GM23338 (cell line): ENCODE data around the gene TXNRD1. TPM values are rescaled to one million over a fixed set of nuclear protein-coding genes. Genes with fewer than 3 reads are reported as not detected.

ENCODE experiments used
- ATAC-seq: fragments of 200-7000 bp; cut with Tn5 transposase; 3 replicates; pipeline ENCODE4 v1.9.1; 2020
- DNase-seq: peaks from one replicate; pipeline ENCODE4 v3.0.0-alpha.2; 2015; ENCODE audit warnings: low spot score
- H2AFZ ChIP-seq: fragments of 200-600 bp; sonication (generic); 2 replicates; pipeline ENCODE4 v1.8.0; 2016; ENCODE audit warnings: antibody characterized with exemption, mild to moderate bottlenecking, moderate library complexity
- H3F3A ChIP-seq: fragments of 200-600 bp; sonication (generic); replicated peaks from 2 replicates; pipeline ENCODE4 v1.8.0; 2017; ENCODE audit warnings: antibody characterized with exemption, mixed run types, low read depth
- H3K27ac ChIP-seq: fragments of 200-600 bp; sonication (generic); 2 replicates; pipeline ENCODE4 v1.6.1; 2016; ENCODE audit warnings: low read depth
- H3K27me3 ChIP-seq: fragments of 200-600 bp; sonication (generic); 2 replicates; pipeline ENCODE4 v1.8.0; 2016; ENCODE audit warnings: mild to moderate bottlenecking, mixed run types, moderate library complexity; ENCODE audit not compliant: insufficient read depth
- H3K36me3 ChIP-seq: fragments of 200-600 bp; sonication (generic); 2 replicates; pipeline ENCODE4 v1.8.0; 2016; ENCODE audit warnings: mild to moderate bottlenecking; ENCODE audit not compliant: insufficient read depth
- H3K4me1 ChIP-seq: fragments of 200-600 bp; sonication (generic); 2 replicates; pipeline ENCODE4 v1.8.0; 2016; ENCODE audit warnings: mild to moderate bottlenecking, moderate library complexity; ENCODE audit not compliant: insufficient read depth
- H3K4me2 ChIP-seq: fragments of 200-600 bp; sonication (generic); 2 replicates; pipeline ENCODE4 v1.7.1; 2017; ENCODE audit warnings: mixed run types
- H3K4me3 ChIP-seq: fragments of 200-600 bp; sonication (generic); 2 replicates; pipeline ENCODE4 v1.6.1; 2016; ENCODE audit warnings: mixed run types
- H3K79me2 ChIP-seq: fragments of 200-600 bp; sonication (generic); replicated peaks from 2 replicates; pipeline ENCODE4 v1.8.0; 2017; ENCODE audit warnings: mild to moderate bottlenecking; ENCODE audit not compliant: insufficient read depth
- H3K9me2 ChIP-seq: fragments of 200-600 bp; sonication (generic); 2 replicates; pipeline ENCODE4 v1.8.0; 2017; ENCODE audit not compliant: insufficient read depth
- H4K20me1 ChIP-seq: fragments of 200-600 bp; sonication (generic); replicated peaks from 2 replicates; pipeline ENCODE4 v1.8.0; 2017; ENCODE audit warnings: mild to moderate bottlenecking; ENCODE audit not compliant: insufficient read depth
- H3K27ac Mint-ChIP-seq: 2 replicates; pipeline ENCODE4 v1.8.0; 2020; ENCODE audit warnings: inconsistent platforms, mild to moderate bottlenecking, moderate library complexity, mixed read lengths
- H3K27me3 Mint-ChIP-seq: 3 replicates; pipeline ENCODE4 v1.8.0; 2022; ENCODE audit warnings: low read depth, mild to moderate bottlenecking, moderate library complexity, mixed read lengths, inconsistent platforms; ENCODE audit not compliant: insufficient read depth, poor library complexity
- H3K36me3 Mint-ChIP-seq: 3 replicates; pipeline ENCODE4 v1.8.0; 2021; ENCODE audit warnings: low read depth, mild to moderate bottlenecking, inconsistent platforms, moderate library complexity, mixed read lengths
- H3K4me1 Mint-ChIP-seq: 3 replicates; pipeline ENCODE4 v1.8.0; 2020; ENCODE audit warnings: mild to moderate bottlenecking, inconsistent platforms, mixed read lengths
- H3K4me3 Mint-ChIP-seq: 3 replicates; pipeline ENCODE4 v1.8.0; 2021; ENCODE audit warnings: moderate library complexity, mild to moderate bottlenecking, inconsistent platforms, mixed read lengths
- H3K9me3 Mint-ChIP-seq: 3 replicates; pipeline ENCODE4 v1.8.0; 2020; ENCODE audit warnings: moderate library complexity, mild to moderate bottlenecking, inconsistent platforms, mixed read lengths
- CREB1 ChIP-seq: fragments of 250-450 bp; sonication (Bioruptor Pico); IDR thresholded peaks from 2 replicates; pipeline ENCODE4 v1.5.0; 2020; ENCODE audit warnings: low read depth, mild to moderate bottlenecking, moderate library complexity
- EZH2 ChIP-seq: fragments of 200-600 bp; sonication (generic); IDR thresholded peaks from one replicate; pipeline ENCODE4 v1.8.0; 2017; ENCODE audit warnings: antibody characterized with exemption, mild to moderate bottlenecking, low read depth; ENCODE audit not compliant: unreplicated experiment
- EZH2phosphoT487 ChIP-seq: fragments of 200-600 bp; sonication (generic); IDR thresholded peaks from one replicate; pipeline ENCODE4 v1.8.1; 2018; ENCODE audit warnings: antibody characterized with exemption; ENCODE audit not compliant: unreplicated experiment
- JUNB ChIP-seq: IDR thresholded peaks from one replicate; pipeline ENCODE4 v1.6.1; 2016; ENCODE audit warnings: antibody characterized with exemption; ENCODE audit not compliant: unreplicated experiment
- NANOG ChIP-seq: IDR thresholded peaks from 2 replicates; pipeline ENCODE4 v1.6.1; 2016; ENCODE audit warnings: antibody characterized with exemption, borderline replicate concordance
- POLR2AphosphoS5 ChIP-seq: IDR thresholded peaks from 2 replicates; pipeline ENCODE4 v1.6.1; 2016; ENCODE audit warnings: antibody characterized with exemption, low read depth
- STAT1 ChIP-seq: IDR thresholded peaks from one replicate; pipeline ENCODE4 v1.6.1; 2016; ENCODE audit warnings: antibody characterized with exemption; ENCODE audit not compliant: unreplicated experiment
- ZNF114 ChIP-seq: fragments of 250-450 bp; sonication (Bioruptor Pico); IDR thresholded peaks from 2 replicates; pipeline ENCODE4 v1.5.0; 2020; ENCODE audit warnings: mild to moderate bottlenecking, moderate library complexity
- ZNF331 ChIP-seq: fragments of 250-450 bp; sonication (Bioruptor Pico); IDR thresholded peaks from 2 replicates; pipeline ENCODE4 v1.5.0; 2020; ENCODE audit warnings: low read depth, mild to moderate bottlenecking, moderate library complexity
- polyA plus RNA-seq: library from polyadenylated mRNA; unstranded; fragments of >200 nt; fragmentation: Nextera tagmentation; extraction: Ambion mirVana; gene quantifications from 2 replicates; pipeline ENCODE4 v1.2.1, GENCODE V29; 2016
- total RNA-seq: library from RNA; depleted of rRNA; stranded (reverse); fragments of >200 nt; shearing (Covaris generic); gene quantifications from 2 replicates; pipeline ENCODE4 v1.2.3, GENCODE V29; 2014
- TF ChIP-seq, protein P1 (sequence below): fragments of 250-450 bp; sonication (Bioruptor Pico); IDR thresholded peaks from 2 replicates; pipeline ENCODE4 v1.5.0; 2020; ENCODE audit warnings: mild to moderate bottlenecking, moderate library complexity
- TF ChIP-seq, protein P2 (sequence below): IDR thresholded peaks from 2 replicates; pipeline ENCODE4 v1.6.1; 2016; ENCODE audit warnings: antibody characterized with exemption
- TF ChIP-seq, protein P3 (sequence below), 2 experiments: fragments of 200-600 bp in 1 of 2; sonication (generic) in 1 of 2; conservative IDR thresholded peaks; 2 replicates each; pipeline versions ENCODE4 v1.5.1 to v1.6.1; 2016 to 2017; ENCODE audit warnings: antibody characterized with exemption in 2 of 2, low read depth in 2 of 2, mild to moderate bottlenecking in 2 of 2, moderate library complexity in 1 of 2
- TF ChIP-seq, protein P4 (sequence below): IDR thresholded peaks from one replicate; pipeline ENCODE4 v1.6.1; 2018; ENCODE audit warnings: antibody characterized with exemption; ENCODE audit not compliant: unreplicated experiment

The TXNRD1 gene
- total and polyA plus RNA-seq, 2 experiments from 2014 or later: 115 to 127 TPM

DNA sequence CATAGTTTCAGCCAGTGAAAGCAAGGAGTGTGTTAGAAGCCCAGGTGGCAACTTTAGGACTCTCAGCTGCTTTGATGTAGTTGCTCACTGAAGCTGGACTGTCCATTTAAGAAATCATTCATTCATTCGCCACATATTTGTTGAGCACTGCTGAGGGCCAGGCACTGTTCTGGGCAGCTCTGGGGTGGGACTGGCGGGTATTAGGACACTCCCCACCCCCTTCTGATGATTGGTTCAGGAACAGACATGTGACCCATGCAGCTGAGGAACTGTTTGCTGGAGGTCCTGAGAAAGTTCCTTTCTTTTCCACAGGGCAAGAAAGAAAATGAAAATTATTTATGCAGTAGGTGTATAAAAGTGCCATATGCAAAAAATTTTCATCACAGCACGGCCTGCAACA lies 170.9 kb downstream of the TXNRD1 start:
- Mint-ChIP-seq H3K9me3 (no peaks in the 10 kb centered on the region), H3K36me3 (peaks cover 3% of the 10 kb centered on the region; the same call in 1 of the 3 replicates), H3K4me3 (no peak overlapping the region), H3K27ac (no peak overlapping the region), H3K27me3 (no peaks in the 10 kb centered on the region), H3K4me1 (peaks cover 5% of the 10 kb centered on the region)
- H3K36me3 ChIP-seq: no peaks in the 10 kb centered on the region
- DNase-seq (no peak), ATAC-seq (no peak)
- H3K4me3 ChIP-seq: no peak overlapping the region
- TF ChIP-seq, protein P1, sequence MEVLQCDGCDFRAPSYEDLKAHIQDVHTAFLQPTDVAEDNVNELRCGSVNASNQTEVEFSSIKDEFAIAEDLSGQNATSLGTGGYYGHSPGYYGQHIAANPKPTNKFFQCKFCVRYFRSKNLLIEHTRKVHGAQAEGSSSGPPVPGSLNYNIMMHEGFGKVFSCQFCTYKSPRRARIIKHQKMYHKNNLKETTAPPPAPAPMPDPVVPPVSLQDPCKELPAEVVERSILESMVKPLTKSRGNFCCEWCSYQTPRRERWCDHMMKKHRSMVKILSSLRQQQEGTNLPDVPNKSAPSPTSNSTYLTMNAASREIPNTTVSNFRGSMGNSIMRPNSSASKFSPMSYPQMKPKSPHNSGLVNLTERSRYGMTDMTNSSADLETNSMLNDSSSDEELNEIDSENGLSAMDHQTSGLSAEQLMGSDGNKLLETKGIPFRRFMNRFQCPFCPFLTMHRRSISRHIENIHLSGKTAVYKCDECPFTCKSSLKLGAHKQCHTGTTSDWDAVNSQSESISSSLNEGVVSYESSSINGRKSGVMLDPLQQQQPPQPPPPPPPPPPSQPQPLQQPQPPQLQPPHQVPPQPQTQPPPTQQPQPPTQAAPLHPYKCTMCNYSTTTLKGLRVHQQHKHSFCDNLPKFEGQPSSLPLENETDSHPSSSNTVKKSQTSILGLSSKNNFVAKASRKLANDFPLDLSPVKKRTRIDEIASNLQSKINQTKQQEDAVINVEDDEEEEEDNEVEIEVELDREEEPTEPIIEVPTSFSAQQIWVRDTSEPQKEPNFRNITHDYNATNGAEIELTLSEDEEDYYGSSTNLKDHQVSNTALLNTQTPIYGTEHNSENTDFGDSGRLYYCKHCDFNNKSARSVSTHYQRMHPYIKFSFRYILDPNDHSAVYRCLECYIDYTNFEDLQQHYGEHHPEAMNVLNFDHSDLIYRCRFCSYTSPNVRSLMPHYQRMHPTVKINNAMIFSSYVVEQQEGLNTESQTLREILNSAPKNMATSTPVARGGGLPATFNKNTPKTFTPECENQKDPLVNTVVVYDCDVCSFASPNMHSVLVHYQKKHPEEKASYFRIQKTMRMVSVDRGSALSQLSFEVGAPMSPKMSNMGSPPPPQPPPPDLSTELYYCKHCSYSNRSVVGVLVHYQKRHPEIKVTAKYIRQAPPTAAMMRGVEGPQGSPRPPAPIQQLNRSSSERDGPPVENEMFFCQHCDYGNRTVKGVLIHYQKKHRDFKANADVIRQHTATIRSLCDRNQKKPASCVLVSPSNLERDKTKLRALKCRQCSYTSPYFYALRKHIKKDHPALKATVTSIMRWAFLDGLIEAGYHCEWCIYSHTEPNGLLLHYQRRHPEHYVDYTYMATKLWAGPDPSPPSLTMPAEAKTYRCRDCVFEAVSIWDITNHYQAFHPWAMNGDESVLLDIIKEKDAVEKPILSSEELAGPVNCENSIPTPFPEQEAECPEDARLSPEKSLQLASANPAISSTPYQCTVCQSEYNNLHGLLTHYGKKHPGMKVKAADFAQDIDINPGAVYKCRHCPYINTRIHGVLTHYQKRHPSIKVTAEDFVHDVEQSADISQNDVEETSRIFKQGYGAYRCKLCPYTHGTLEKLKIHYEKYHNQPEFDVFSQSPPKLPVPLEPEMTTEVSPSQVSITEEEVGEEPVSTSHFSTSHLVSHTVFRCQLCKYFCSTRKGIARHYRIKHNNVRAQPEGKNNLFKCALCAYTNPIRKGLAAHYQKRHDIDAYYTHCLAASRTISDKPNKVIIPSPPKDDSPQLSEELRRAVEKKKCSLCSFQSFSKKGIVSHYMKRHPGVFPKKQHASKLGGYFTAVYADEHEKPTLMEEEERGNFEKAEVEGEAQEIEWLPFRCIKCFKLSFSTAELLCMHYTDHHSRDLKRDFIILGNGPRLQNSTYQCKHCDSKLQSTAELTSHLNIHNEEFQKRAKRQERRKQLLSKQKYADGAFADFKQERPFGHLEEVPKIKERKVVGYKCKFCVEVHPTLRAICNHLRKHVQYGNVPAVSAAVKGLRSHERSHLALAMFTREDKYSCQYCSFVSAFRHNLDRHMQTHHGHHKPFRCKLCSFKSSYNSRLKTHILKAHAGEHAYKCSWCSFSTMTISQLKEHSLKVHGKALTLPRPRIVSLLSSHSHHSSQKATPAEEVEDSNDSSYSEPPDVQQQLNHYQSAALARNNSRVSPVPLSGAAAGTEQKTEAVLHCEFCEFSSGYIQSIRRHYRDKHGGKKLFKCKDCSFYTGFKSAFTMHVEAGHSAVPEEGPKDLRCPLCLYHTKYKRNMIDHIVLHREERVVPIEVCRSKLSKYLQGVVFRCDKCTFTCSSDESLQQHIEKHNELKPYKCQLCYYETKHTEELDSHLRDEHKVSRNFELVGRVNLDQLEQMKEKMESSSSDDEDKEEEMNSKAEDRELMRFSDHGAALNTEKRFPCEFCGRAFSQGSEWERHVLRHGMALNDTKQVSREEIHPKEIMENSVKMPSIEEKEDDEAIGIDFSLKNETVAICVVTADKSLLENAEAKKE (CRISPR knock-in tag): no peak
- no peak for TF ChIP-seq EZH2
- TF ChIP-seq ZNF331 (CRISPR knock-in tag): no peak
- TF ChIP-seq, protein P2, sequence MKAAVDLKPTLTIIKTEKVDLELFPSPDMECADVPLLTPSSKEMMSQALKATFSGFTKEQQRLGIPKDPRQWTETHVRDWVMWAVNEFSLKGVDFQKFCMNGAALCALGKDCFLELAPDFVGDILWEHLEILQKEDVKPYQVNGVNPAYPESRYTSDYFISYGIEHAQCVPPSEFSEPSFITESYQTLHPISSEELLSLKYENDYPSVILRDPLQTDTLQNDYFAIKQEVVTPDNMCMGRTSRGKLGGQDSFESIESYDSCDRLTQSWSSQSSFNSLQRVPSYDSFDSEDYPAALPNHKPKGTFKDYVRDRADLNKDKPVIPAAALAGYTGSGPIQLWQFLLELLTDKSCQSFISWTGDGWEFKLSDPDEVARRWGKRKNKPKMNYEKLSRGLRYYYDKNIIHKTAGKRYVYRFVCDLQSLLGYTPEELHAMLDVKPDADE: no peak
- TF ChIP-seq ZNF114: no peak
- TF ChIP-seq, protein P3, sequence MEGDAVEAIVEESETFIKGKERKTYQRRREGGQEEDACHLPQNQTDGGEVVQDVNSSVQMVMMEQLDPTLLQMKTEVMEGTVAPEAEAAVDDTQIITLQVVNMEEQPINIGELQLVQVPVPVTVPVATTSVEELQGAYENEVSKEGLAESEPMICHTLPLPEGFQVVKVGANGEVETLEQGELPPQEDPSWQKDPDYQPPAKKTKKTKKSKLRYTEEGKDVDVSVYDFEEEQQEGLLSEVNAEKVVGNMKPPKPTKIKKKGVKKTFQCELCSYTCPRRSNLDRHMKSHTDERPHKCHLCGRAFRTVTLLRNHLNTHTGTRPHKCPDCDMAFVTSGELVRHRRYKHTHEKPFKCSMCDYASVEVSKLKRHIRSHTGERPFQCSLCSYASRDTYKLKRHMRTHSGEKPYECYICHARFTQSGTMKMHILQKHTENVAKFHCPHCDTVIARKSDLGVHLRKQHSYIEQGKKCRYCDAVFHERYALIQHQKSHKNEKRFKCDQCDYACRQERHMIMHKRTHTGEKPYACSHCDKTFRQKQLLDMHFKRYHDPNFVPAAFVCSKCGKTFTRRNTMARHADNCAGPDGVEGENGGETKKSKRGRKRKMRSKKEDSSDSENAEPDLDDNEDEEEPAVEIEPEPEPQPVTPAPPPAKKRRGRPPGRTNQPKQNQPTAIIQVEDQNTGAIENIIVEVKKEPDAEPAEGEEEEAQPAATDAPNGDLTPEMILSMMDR (conservative IDR thresholded peaks at IDR 0.05; ENCODE audit: low read depth in 2 of 2): no peak
- TF ChIP-seq EZH2phosphoT487: no peak
- no peak for TF ChIP-seq CREB1
- TF ChIP-seq POLR2AphosphoS5: no peak
- no peak for TF ChIP-seq JUNB
- TF ChIP-seq, protein P4, sequence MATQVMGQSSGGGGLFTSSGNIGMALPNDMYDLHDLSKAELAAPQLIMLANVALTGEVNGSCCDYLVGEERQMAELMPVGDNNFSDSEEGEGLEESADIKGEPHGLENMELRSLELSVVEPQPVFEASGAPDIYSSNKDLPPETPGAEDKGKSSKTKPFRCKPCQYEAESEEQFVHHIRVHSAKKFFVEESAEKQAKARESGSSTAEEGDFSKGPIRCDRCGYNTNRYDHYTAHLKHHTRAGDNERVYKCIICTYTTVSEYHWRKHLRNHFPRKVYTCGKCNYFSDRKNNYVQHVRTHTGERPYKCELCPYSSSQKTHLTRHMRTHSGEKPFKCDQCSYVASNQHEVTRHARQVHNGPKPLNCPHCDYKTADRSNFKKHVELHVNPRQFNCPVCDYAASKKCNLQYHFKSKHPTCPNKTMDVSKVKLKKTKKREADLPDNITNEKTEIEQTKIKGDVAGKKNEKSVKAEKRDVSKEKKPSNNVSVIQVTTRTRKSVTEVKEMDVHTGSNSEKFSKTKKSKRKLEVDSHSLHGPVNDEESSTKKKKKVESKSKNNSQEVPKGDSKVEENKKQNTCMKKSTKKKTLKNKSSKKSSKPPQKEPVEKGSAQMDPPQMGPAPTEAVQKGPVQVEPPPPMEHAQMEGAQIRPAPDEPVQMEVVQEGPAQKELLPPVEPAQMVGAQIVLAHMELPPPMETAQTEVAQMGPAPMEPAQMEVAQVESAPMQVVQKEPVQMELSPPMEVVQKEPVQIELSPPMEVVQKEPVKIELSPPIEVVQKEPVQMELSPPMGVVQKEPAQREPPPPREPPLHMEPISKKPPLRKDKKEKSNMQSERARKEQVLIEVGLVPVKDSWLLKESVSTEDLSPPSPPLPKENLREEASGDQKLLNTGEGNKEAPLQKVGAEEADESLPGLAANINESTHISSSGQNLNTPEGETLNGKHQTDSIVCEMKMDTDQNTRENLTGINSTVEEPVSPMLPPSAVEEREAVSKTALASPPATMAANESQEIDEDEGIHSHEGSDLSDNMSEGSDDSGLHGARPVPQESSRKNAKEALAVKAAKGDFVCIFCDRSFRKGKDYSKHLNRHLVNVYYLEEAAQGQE: no peak
- no peak for TF ChIP-seq STAT1
- no peak for TF ChIP-seq NANOG
- no peak overlapping the region for H3K27ac ChIP-seq
- no peaks in the 10 kb centered on the region for H3K27me3 ChIP-seq
- no peak overlapping the region for H3K4me2 ChIP-seq
- no peaks in the 10 kb centered on the region for H3K4me1 ChIP-seq
- no peaks in the 10 kb centered on the region for H3K79me2 ChIP-seq
- no peaks in the 10 kb centered on the region for H4K20me1 ChIP-seq
- no peaks in the 10 kb centered on the region for H3K9me2 ChIP-seq
- no peak overlapping the region for H2AFZ ChIP-seq
- H3F3A ChIP-seq: no peaks in the 10 kb centered on the region
